GM20000 (cell line): ENCODE measurements around the gene PIF1.

ENCODE experiments used
- DNase-seq: peaks from one replicate; pipeline ENCODE4 v3.0.0; 2012; ENCODE audit warnings: low spot score
- TF ChIP-seq, protein P1 (sequence below): IDR thresholded peaks from 2 replicates; pipeline ENCODE4 v1.5.1; 2012; ENCODE audit warnings: mild to moderate bottlenecking, control low read depth; ENCODE audit errors: extremely low read depth, missing control alignments

PIF1 gene

DNA sequence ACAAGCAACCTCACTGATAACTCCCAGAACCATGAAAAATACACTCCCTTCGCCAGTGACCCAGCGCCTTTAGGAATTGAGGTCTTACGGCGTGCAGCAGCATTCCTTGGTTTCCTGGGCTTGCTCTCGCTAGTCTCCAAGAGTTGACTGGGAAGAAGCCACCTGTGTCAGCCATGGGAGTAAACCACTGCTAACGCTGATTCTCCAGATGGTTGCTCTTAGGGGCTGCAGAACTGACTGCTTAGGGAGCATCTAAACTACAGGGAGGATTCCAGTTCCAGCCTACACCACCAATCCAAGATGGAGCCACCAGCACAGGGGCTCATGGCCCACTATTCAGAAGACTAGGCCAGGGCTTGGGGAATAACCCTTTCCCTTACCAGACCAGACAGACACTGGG lies 52.5 kb downstream of the PIF1 start:
- TF ChIP-seq, protein P1, sequence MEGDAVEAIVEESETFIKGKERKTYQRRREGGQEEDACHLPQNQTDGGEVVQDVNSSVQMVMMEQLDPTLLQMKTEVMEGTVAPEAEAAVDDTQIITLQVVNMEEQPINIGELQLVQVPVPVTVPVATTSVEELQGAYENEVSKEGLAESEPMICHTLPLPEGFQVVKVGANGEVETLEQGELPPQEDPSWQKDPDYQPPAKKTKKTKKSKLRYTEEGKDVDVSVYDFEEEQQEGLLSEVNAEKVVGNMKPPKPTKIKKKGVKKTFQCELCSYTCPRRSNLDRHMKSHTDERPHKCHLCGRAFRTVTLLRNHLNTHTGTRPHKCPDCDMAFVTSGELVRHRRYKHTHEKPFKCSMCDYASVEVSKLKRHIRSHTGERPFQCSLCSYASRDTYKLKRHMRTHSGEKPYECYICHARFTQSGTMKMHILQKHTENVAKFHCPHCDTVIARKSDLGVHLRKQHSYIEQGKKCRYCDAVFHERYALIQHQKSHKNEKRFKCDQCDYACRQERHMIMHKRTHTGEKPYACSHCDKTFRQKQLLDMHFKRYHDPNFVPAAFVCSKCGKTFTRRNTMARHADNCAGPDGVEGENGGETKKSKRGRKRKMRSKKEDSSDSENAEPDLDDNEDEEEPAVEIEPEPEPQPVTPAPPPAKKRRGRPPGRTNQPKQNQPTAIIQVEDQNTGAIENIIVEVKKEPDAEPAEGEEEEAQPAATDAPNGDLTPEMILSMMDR: no peak
- no peak for DNase-seq

DNA sequence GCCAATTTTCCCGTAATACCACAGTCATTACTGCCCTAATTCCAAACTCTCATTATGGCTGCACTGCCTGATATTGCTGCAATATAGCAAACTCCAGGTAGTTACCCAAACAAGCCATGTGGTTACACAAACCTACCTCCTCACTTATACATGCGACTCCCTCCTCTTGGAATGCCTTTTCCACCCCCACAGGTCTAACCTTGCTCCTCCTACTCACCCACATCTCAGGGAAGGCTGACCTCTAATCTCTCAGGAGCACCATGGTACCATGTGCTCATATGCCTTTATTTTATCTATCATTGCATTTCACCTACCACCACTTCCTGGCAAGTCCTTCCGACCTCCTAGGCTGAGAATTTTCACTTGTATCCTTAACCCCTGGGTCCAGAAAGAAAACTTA lies 53.0 kb downstream of the PIF1 start:
- TF ChIP-seq, protein P1: no peak

DNA sequence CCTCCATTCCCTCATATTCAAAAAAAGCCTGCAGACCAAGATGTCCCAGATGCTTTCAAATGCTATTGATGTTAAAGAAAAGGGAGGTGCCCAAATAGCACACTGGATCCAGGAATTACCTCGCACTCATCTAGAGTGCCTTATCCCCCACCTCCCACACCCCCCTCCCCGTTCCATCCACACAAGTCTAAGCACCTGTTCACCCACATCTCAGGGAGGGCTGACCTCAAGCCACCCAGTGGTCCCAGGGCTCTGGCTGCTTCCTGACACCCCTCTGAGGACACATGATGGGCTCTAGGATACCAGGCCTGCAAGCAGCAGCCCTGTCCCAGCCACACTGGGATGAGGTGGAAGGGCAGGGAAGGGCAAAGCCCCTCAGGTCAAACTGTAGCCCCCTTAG lies 54.8 kb downstream of the PIF1 start:
- DNase-seq: no peak
- TF ChIP-seq, protein P1: no peak

More for the DNA sequence above, 53.0 kb downstream of the PIF1 start:
- no peak for DNase-seq

DNA sequence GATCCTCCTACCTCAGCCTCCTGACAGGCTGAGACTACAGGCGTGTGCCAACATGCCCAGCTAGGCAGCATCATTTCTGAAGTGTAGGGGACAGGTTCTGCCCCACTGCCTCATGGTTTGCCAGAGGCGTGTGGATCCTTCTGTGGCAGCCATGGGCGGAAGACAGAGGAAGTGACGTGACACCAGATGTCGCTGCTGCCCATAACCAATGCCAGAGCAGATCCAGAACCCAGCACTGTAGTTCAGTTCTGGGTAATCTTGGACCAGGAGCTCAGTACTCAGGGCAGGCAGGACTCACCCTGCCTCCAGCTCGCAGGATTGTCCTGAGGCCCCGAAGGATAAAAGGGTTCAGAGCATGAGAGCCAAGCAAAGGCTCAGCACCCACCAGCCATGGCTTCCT lies 58.2 kb downstream of the PIF1 start:
- TF ChIP-seq, protein P1: no peak
- no peak for DNase-seq

DNA sequence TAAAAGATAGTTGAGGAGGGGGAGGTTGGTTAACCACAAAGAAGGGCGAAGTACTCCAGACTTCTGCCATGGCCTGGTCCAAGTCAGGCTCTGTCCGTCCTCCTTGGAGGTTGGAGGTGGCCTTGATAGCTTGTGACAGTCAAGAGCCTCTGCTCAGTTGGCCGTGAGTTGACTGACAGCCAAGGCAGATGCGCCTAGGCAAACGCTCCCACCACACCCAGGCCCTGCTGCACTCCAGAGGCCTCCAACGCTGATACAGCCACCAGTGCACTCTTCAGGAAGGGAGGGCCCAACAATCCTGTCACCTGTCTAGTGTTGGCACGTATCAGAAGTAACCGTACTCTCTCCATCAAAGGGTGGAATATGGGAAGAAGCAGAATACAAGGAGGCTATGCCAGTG lies 59.4 kb downstream of the PIF1 start:
- no peak for DNase-seq
- TF ChIP-seq, protein P1: no peak
